HG03432 (cell line): Measurements from ENCODE around the gene CIRBP.
A peak's percentile ranks its signal among the peaks of the same experiment; 100 is the strongest.

Experiments used
- ATAC-seq: cut with Tn5 transposase; IDR thresholded peaks from one replicate; pipeline ENCODE4 v1.9.1; 2021; ENCODE audit warnings: mild to moderate bottlenecking, moderate library complexity; ENCODE audit not compliant: unreplicated experiment

Gene CIRBP

GRCh38 chr19:1266916-1267476, 2.1 kb upstream of the CIRBP start:
- peak; percentile 20 for ATAC-seq

GRCh38 chr19:1267477-1268225, 1.5 kb upstream of the CIRBP start:
- ATAC-seq = no peak

- ATAC-seq = no peak
Observed at GRCh38 chr19:1268226-1269064, 687 bp upstream of the CIRBP start.

- ATAC-seq = peak; percentile 25
Observed at GRCh38 chr19:1269478-1270212, 513 bp downstream of the CIRBP start.

GRCh38 chr19:1270213-1270853, 1.2 kb downstream of the CIRBP start:
- ATAC-seq = no peak

- ATAC-seq = no peak
Observed at GRCh38 chr19:1270854-1271527, 1.9 kb downstream of the CIRBP start.

- no peak for ATAC-seq
Observed at GRCh38 chr19:1271528-1272422, 2.6 kb downstream of the CIRBP start.

- no peak for ATAC-seq
Observed at GRCh38 chr19:1272423-1273262, 3.5 kb downstream of the CIRBP start.

- no peak for ATAC-seq
Observed at GRCh38 chr19:1273263-1274041, 4.3 kb downstream of the CIRBP start.

- no peak for ATAC-seq
Observed at GRCh38 chr19:1274081-1274851, 5.1 kb downstream of the CIRBP start.

- ATAC-seq = no peak
Observed at GRCh38 chr19:1274852-1275259, 5.7 kb downstream of the CIRBP start.

GRCh38 chr19:1275260-1275975, 6.3 kb downstream of the CIRBP start, which contains the start of gene FAM174C:
Gene FAM174C, plus strand, starts transcription at chr19:1275530. Its CDS starts 20 bp downstream, at chr19:1275550.
- peak; percentile 77 for ATAC-seq

GRCh38 chr19:1275976-1276627, 7.0 kb downstream of the CIRBP start:
- ATAC-seq = no peak

GRCh38 chr19:1276628-1277022, 7.5 kb downstream of the CIRBP start:
- ATAC-seq = no peak

GRCh38 chr19:1277061-1277460, 7.9 kb downstream of the CIRBP start:
- no peak for ATAC-seq
